ENCODE results near the gene KCNG1. TPM values are rescaled to one million over a fixed set of nuclear protein-coding genes. Genes with fewer than 3 reads are reported as not detected.

Gene KCNG1
- total RNA-seq, 2 donors from 2014 or later, result 0.24 TPM; not detected in 1

DNA sequence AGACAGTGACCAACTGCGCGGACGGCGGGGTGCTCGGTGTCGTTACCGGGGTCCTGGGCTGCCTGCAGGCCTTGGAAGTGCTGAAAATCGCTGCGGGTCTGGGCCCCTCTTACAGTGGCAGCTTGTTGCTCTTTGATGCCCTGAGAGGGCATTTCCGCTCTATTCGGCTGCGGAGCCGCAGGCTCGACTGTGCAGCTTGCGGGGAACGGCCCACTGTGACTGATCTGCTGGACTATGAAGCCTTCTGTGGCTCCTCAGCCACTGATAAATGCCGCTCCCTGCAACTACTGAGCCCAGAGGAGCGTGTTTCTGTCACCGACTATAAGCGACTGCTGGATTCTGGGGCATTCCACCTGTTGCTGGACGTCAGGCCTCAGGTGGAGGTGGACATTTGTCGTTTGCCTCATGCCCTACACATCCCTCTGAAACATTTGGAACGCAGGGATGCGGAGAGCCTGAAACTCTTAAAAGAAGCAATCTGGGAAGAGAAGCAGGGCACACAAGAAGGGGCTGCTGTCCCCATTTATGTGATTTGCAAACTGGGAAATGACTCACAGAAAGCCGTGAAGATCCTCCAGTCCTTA lies 63.3 kb downstream of the KCNG1 start:
- intact Hi-C loops (cut with DNase I), result no loop called here
- DNase-seq (ENCODE audit: low spot score), result no peak

DNA sequence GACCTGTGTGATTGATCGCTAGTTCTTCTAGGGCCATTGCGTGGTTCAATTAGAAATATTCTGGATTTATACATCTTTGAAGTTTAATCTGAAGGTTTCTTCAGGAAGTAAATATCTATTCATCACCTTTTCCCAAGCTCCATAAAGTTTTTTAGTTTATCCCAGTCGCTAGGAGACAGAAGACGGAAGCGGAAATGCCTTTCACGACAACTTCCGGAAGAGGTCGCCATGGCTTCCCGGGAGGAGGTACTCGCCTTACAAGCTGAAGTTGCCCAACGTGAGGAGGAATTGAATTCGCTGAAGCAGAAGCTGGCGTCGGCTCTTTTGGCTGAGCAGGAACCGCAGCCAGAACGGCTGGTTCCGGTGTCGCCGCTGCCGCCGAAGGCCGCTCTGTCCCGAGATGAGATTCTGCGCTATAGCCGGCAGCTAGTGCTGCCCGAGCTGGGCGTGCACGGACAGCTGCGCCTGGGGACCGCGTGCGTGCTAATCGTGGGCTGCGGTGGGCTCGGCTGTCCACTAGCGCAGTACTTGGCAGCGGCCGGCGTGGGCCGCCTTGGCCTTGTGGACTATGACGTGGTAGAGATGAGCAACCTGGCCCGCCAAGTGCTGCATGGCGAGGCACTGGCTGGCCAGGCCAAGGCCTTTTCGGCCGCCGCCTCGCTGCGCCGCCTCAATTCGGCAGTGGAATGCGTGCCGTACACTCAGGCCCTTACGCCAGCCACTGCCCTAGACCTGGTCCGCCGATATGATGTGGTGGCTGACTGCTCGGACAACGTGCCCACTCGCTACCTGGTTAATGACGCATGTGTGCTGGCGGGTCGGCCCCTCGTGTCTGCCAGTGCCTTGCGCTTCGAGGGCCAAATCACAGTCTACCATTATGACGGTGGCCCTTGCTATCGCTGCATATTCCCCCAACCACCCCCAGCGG lies 64.0 kb downstream of the KCNG1 start, which contains the start of gene MOCS3:
MOCS3 (plus strand) TSS at position 204 of the 928 bp plus-strand sequence; CDS start at position 229, 25 bp downstream.
- intact Hi-C loops (cut with DNase I), result no loop called here
- DNase-seq (ENCODE audit: low spot score), result peak; percentile 95

DNA sequence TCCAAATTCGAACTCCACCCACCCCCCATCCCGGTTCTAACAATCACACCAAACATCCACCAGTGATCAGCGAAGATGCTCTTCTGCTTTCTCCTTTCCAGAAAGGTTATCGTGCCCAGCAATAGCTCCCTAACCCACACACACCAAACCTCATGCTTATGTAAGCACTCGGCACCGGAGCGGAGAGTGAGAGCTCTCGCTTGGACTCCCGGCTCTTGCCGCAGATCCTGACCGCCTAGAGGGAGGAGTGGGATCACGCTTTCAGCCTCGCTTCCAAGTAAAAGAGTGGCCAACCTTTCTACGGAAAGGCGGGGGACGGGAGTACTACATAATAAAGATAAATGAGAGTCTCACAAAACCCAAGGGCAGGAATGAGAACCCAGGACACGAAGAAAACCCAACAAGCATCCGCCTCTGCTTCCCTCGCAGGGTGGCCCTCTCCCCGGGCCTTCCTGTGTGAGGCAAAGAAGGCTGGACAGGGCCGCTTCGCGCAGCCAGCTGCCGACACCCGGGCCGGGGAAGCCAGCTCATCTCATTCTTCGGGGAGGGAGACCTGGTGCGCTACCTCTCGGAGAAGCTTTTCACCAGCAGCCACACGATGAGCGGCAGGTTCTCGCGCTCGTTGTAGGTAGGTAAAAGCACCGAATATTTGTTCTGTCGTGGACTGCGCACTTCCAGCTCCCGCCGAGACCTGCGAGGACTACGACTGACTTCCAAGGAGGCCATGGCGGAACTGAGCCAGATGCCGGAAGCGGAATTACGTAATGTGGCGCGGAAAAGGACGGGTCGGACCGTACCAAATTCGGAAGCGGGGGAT lies 64.9 kb downstream of the KCNG1 start, which contains the start of gene DPM1:
DPM1 (minus strand) TSS at position 735 of the 817 bp plus-strand sequence; CDS start at position 726, 9 bp downstream.
- DNase-seq (ENCODE audit: low spot score), result peak; percentile 96
- intact Hi-C loops (cut with DNase I), result no loop called here

DNA sequence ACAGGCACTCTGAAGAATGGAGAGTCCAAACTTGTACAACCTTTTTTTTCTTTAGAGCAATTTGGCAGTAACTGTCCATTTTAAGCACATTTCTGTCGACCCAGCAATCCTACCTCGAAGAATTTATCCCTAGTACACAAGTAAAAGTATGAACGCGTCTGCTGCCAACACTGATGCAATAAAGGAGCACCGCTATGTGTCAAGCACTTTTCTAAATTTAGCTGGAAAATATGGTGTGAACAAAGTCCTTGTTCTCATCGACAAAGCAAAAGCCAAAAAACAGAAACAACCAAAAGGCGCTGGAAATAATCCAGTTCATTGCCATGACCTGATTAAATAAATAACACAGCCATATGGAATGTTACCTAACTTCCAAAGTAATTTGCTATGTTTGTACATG lies 65.6 kb downstream of the KCNG1 start:
- no peak for DNase-seq (ENCODE audit: low spot score)
- intact Hi-C loops (cut with DNase I), result no loop called here

DNA sequence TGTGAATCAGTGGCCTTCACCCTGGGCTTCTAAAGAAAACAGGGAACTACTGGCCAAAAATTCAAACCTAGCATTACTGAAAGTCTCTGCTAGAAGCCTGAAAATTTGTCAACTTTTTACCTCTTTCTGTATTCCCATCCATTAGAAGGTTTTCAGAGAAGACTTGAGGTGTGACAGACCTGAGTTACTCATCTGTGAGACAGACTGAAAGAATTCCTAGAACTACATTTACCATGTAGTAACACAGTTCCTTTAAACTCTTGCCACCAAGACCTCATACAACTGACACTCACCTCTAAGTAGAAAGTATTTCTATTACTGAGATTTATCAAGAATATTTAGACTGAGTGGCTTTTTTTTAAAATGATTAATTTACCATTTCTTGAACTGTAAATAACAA lies 69.1 kb downstream of the KCNG1 start:
- intact Hi-C loops (cut with DNase I), result no loop called here
- DNase-seq (ENCODE audit: low spot score), result no peak

Other genes with a start within 250 kb of the KCNG1 start
- 1 to 10 TPM; 2.1 to 2.7 TPM for gene BCAS4, start 228.0 kb downstream of the KCNG1 start, total RNA-seq
- 10 to 100 TPM; 42.2 to 48.1 TPM for gene ADNP, start 91.7 kb downstream of the KCNG1 start, total RNA-seq
- 10 to 100 TPM; 31.6 to 35.7 TPM for gene DPM1, start 64.6 kb downstream of the KCNG1 start, total RNA-seq
- gene MOCS3, start 64.3 kb downstream of the KCNG1 start, total RNA-seq, result 1 to 10 TPM; 2.7 to 3.5 TPM

Data from posterior vena cava (tissue), 2 donors.